ENCODE results near the gene HAUS5. TPM values are rescaled to one million over a fixed set of nuclear protein-coding genes. Genes with fewer than 3 reads are reported as not detected.

The HAUS5 gene
- total RNA-seq, 4 donors from 2014 or later, result 2.4 to 7.7 (median 3.4) TPM

GRCh38 chr19:35622750-35623149 lies 10.2 kb downstream of the HAUS5 start:
- TF ChIP-seq CTCF (IDR thresholded peaks at IDR 0.05; ENCODE audit: low read depth), result no peak

DNA sequence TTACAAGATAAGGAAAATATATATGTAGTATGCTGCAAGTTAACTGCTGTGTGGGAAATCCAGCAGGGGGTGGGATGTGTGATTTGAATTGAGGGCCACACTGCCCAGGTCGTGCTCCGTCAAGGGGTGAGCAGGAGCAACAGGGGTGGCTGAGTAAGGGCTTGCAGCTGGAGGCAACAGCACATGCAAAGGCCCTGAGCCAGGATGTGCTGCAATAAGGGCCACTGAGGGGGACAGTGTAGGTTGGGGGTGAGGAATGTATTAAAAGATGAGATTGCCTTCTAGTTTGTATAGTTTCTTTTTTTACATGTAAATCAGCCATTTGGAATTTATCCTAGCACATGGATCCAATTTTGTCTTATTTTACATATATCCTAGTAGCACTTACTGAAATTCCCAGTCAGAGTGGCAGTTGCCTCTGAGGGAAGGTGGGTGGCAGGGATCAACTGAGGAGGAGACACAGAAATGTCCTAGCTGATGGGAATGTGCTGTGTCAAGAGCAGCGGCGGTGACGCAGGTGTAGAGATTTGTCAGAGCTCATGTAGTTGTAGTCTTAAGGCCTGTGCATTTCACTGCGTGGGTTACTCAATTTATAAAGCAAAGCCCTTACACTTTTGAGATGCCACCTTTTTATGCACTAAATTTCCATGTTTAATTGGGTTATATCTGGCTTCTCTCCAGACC lies 10.9 kb downstream of the HAUS5 start:
- TF ChIP-seq CTCF (IDR thresholded peaks at IDR 0.05; ENCODE audit: low read depth), result no peak

DNA sequence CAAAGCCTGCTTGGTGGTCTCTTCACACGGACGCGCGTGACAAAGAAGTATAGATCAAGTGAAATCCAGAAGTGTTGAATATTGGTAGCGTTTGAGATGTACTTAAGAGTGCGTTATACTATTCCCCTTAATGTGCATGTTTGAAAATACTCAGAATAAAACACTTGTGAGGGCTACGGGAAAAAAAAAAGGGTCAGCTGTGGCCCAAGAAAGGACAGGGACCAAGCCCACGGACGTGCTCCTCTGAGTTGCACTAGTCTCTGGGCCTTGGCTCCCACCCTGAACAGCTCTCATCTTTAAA lies 15.7 kb downstream of the HAUS5 start:
- TF ChIP-seq CTCF (IDR thresholded peaks at IDR 0.05; ENCODE audit: low read depth), result no peak

GRCh38 chr19:35628565-35629331 lies 16.2 kb downstream of the HAUS5 start, which contains the start of gene RBM42:
TSS of gene RBM42 (plus strand) at chr19:35629036. CDS start at chr19:35629154, 118 bp downstream.
- TF ChIP-seq CTCF (IDR thresholded peaks at IDR 0.05; ENCODE audit: low read depth), result no peak

GRCh38 chr19:35629332-35629633 lies 16.7 kb downstream of the HAUS5 start:
- TF ChIP-seq CTCF (IDR thresholded peaks at IDR 0.05; ENCODE audit: low read depth), result no peak

DNA sequence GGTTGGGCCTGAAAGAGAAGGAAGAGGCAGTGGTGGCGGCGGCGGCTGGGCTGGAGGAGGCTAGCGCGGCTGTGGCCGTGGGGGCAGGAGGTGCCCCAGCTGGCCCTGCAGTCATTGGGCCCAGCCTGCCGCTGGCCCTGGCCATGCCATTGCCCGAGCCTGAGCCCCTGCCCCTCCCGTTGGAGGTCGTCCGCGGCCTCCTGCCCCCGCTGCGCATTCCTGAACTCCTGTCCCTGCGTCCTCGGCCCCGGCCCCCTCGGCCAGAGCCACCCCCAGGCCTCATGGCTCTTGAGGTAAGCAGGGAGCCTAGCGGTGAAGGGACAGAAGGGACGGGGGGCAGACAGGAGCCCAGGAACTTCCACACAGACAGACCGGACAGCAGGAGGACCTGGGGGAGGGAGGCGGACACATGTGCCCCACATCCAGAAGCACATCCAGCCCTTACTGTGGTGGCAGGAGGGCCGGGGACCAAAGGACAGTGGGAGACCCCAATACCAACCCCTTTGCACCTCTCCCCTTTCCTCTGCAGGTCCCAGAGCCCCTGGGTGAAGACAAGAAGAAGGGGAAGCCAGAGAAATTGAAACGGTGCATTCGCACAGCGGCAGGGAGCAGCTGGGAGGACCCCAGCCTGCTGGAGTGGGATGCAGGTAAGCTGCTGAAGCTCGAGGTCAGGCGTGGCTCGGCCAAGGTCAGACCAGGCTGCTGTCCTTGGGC lies 21.3 kb downstream of the HAUS5 start:
- TF ChIP-seq CTCF (IDR thresholded peaks at IDR 0.05; ENCODE audit: low read depth), result no peak

DNA sequence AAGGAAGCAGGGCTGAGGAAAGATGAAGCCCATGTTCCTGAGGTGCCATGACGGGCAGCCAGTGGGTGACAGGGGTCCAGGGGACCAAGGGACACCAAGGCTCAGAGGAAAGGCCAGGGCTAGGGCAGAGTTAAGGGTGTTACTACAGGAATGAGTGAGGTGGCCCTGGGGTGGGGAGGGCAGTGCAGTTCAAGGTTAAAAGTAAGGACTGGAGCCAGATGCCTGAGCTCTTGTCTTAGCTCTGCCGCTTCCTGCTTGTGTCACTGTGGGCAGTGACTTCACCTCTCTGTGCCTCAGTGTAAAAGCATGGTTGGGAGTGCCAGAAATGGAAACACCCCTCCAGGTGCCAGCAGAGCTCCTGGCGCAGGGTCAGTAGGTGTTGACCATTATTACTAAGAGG lies 24.1 kb downstream of the HAUS5 start:
- TF ChIP-seq CTCF (IDR thresholded peaks at IDR 0.05; ENCODE audit: low read depth), result no peak

Data from subcutaneous adipose tissue (tissue), 4 donors.